HG02759 (cell line): ENCODE results near the gene HAPLN3.

ENCODE experiments used
- ATAC-seq: cut with Tn5 transposase; IDR thresholded peaks from one replicate; pipeline ENCODE4 v1.9.1; 2021; ENCODE audit warnings: mild to moderate bottlenecking, moderate library complexity; ENCODE audit not compliant: unreplicated experiment

Gene HAPLN3

GRCh38 chr15:88832820-88833730 lies 62.3 kb downstream of the HAPLN3 start:
- ATAC-seq = no peak

- ATAC-seq = no peak
These were observed 65.3 kb downstream of the HAPLN3 start for GRCh38 chr15:88830016-88830415.

- no peak for ATAC-seq
These were observed 66.6 kb downstream of the HAPLN3 start for GRCh38 chr15:88828791-88829190.
